CMK (cell line): ENCODE data around the gene SEL1L3.
"Not testable (repeated sequence)": the region's sequence is repeated elsewhere in the genome, so short reads cannot be mapped to it uniquely, and the experiment has no call there.

Source experiments
- DNase-seq: peaks from one replicate; pipeline ENCODE4 v3.0.0-alpha.2; 2010; ENCODE audit warnings: low read depth

Gene SEL1L3

DNA sequence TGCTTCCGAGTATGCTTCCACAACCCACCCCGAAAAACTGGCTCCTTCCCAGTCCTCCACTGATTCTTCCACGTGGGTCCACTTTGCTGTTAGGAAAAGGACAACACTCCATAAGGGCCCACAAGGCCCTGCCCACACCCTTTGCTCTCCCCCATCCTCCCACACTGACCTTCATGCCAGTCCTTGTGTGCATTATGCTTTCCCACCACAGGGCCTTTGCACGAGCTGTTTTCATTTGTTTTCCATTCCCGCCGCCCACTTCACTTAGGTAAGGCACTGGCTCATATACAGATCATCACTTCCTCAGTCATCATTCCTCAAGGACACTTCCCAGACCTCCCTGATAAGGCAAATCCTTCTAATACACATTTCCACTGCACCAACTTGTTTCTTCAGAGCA, 16.8 kb upstream of the SEL1L3 start:
- no peak for DNase-seq

DNA sequence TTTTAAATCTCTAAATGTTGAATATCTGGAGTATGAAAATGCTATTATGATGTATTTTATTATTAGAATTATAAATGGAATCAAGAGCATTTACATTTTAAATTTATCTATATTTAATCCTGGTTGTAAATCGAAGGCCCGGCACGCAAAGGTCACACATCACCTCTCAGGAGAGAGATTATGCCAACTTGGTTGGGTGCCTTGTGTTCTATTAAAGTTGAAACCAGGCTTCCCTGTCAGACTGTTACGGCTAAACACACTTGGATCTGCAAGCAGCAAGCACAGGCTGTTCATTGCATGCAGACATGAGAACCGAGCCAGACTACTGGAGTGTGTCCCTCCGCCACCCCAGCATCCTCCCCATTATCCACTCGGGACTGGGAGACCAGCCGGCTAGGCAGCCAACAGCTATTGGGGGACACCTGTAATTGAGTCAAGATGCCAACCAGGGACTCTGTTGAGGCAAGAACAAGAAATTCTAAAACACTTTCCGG, 16.4 kb upstream of the SEL1L3 start:
- DNase-seq = no peak

DNA sequence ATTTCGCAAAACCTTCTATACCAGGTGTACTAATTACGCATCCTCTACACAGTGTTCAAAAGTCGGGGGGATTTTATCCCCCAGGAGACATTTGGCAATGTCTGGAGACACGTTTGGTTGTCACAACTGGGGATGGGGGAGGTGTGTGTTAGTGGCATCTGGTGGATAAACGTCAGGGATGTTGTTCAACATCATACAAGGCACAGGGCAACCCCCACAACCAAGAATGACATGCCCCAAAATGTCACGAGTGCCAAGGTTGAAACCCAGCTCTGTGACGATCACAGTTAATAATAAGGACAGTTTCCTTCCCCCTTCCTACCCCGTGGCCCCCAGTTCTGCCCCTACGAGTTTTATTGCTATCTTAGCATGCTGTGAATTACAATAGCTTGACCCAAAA, 15.9 kb upstream of the SEL1L3 start:
- no peak for DNase-seq

DNA sequence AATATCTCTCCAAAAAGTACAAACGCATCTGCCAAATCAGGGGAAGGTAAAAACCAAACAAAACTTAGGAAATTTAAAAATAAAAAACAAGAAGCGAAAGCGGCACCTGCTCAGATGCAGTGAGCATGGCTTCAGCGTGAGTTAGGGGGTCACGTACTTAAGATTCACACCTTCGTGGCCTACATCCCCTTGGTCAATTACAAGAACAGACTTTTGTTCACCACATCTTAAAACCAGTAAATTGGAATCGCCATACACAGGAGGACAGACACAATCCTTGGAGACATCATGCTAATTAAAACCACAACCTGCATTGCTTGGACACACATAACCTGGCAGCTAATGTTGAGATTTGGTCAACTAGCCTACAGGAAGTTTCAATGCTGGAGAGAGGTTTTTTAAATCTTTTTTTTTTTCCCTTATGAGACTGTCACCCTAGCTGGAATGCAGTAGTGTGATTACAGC, 12.5 kb upstream of the SEL1L3 start:
- DNase-seq = no peak

DNA sequence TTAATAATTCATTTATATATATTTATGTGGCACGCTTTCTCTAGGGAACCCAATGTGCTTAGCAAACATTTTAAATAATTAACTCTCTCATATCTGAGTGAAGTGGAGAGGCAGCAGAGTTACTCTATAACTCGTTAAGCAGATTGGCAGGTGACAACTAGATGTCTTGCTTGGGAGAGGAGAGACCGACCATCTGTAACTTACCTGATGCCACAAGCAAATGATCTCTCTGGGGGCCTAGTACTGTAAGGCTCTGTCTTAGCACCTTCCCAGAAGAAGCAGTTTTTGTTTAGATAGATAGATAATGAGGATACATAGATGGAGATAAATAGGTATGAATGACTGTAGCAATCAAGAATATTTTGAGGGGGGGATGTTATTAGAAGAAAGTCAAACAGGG, 11.9 kb upstream of the SEL1L3 start:
- no peak for DNase-seq

DNA sequence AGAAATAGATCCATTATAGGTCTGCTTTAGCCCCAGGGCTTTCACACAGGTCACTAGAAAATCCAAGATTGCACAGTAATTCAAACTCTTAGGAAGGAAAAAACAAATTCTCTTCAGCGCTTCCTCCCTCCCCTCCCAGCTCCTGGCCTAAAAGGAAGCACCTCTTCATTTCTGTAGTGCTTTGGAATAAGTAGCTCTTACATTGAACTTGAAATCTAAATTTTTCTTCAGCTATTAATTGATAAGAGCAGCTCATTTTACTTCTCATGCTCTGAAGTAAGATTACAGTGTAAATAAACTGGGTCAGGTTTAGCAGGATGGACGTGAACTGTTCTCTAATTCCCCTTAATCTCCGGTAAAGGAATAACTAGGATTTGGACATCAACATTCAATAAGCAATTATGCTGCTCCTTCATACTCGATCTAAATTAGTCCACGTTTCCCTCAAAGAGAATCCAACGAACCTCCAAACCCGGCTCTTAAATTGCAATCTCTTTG, 10.9 kb upstream of the SEL1L3 start:
- DNase-seq = no peak

DNA sequence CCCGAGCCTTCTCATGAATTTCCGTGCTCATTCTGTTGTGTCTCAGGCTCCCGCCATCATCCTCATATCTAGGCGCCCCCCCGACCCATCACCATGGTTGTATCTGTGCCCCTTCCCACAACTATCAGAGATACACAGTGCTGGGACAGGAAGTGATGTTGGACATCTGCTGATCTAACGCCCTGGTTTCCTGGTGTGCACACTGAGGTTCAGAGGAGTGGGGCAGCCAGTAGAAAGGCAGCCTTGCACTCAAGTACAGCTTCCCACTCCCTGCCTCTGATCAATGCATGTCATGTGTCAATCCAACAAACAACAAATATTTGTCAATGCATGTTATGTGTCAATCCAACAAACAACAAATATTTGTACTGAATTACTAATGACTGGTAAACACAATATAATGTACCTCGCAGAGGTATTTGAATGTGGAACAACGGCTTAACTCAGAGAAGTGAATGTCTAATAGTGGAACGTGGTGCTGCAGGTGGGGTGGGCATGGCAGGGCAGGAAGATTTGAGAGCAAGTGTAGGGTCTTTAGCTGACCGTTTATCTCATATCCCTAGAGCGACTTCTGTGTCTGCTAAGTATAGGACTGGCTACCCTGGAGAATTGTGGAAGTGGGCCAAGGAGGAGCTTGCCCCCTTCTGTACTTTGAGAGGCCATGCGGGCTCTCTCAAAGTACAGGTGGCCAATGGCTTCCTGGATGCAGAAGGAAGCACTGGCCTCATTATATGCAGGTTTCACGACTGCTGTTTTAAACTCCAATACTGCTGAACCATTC, 10.3 kb upstream of the SEL1L3 start:
- DNase-seq = no peak

DNA sequence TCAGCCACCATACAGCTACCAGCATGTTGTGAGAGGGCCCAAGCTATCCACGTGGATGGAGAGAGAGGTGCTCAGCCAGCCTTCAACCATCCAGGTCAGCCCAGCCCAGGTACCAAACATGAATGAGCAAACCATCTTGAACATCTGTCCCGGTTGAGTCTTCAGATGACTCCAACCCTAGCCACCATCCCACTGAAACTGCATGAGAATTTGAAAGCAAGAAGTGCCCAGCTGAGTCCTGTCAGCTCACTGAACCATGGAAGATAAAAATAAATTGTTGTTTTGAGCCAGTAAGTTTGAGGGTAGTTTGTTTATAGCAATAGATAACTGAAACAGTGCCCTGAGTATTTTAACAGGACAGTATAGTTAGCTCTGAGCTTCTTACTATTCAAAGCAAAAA, 7.3 kb upstream of the SEL1L3 start:
- no peak for DNase-seq

DNA sequence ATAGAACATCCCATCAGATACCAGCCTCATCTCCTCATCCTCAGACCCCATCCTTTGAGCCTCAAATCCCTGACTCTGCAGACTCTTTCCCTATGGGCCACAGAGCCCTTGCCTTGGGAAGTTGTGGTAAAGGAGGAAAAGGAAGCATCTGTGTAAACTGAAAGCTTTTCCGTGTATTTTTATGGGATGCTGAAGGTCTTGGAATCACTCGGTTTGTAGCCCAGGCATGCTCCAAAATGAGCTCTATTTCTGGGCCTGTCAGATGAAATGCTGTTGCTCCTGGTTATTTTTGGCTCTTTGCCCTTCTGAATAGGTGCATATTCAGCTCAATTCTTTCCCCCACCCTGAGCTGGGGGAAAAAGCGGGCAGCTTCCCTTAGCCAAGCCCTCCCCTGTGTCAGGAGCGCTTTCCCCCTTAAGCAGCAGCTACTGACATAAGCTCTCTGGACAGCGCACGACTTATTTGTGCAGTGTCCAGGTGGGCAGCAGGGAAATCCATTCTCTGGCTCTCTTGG, 5.0 kb upstream of the SEL1L3 start:
- DNase-seq = no peak

DNA sequence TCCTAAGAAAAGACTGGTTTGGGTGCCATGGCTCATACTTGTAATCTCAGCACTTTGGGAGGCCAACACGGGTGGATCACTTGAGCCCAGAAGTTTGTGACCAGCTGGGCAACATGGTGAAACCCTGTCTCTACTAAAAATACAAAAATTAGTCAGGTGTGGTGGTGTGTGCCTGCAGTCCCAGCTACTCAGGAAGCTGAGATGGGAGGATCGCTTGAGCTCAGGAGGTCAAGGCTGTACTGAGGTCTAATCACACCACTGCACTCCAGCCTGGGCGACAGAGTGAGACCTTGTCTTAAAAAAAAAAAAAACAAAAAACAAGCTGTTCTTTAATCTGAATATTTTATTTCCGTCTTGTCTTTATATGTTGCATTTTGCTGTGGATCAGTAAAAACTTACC, 3.6 kb upstream of the SEL1L3 start:
- DNase-seq = not testable (repeated sequence)

DNA sequence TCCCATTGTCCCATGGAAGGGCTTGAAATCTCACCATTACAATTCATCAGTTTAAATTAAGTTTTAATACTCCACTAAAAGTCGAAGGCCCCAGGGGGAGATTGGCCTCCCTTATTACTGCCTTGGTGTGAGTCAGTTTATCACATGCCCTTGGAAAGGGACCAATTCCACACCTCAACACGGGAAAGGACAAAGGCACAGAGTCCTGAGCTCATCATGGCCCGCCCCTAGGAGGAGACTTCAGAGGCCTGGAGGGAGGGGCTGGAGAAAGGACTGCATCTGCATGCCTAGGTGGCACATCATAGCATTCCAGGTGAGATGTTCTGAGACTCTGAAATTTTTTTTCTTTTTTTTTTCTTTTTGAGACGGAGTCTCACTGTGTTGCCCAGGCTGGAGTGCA, 2.8 kb upstream of the SEL1L3 start:
- no peak for DNase-seq

DNA sequence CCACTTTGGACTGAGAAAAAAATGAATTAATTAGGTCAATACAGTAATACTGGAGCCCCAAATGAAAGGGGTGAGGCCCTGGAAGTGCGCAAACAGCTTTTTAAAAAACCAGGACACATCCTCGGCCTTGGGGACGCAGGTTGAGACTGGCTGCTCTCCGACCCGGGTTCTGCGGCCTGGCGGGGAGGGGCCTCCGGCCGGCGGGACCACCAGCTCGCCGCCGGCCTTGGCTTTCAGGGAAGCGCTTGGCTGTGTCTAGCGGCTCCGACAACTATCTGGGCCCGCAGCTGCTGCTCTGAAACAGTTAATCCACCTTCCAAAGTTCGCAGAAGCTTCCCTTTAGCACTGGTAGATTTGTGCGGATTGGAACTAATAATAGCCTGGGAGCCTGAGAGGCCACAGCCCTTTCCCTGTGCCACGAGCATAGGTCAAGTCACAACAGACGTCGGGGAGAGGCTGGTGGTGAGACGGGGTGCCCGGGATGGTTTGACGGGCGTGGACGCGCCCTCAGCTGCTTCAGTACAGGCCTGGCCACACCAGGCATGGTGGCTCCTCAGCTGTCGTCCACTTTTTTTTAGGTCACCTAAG, 1.1 kb upstream of the SEL1L3 start:
- DNase-seq = no peak

DNA sequence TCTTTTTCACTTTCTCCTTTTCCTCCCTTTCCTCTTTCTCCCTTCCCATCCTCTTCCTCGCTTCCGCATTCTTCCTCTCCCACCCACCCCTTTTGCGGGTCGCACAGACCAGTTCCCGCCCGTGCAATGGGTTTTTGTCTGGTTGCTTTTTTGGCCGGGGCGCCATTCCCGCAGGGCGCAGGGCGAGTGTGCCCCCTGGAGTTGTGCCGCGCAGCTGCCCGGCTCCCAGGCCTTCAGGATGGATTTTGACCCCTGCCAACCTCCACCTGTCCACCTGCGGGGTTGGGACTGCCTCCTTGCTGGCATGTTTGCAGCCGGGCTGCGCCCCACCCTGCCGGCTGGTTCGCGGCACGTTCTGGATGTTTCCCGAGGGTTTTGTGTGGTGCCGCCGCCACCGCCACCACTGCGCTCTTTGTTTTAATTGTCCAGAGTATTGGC, 578 bp upstream of the SEL1L3 start:
- DNase-seq = no peak

DNA sequence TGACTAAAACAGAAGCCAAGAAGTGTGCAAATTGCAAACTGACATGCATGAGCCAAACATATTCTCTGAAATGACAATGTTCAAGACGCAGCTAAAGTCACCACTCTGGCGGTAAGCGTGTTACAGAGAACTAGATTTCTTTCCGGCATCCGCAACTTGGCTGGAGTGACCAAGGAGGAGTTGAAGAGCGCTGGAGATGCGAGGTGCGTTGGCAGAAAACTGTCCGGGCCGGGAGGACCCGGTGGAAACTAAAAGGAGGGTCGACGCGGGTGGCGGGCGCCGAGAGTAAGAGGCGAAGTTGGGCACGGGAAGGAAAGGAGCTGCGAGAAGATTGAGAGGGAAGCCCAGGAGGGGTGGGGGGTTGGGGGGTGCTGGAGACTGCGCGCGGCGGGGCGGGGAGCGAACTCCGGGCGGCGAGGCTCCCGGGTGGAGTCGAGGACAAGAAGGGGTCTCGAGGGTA, 807 bp downstream of the SEL1L3 start:
- no peak for DNase-seq

DNA sequence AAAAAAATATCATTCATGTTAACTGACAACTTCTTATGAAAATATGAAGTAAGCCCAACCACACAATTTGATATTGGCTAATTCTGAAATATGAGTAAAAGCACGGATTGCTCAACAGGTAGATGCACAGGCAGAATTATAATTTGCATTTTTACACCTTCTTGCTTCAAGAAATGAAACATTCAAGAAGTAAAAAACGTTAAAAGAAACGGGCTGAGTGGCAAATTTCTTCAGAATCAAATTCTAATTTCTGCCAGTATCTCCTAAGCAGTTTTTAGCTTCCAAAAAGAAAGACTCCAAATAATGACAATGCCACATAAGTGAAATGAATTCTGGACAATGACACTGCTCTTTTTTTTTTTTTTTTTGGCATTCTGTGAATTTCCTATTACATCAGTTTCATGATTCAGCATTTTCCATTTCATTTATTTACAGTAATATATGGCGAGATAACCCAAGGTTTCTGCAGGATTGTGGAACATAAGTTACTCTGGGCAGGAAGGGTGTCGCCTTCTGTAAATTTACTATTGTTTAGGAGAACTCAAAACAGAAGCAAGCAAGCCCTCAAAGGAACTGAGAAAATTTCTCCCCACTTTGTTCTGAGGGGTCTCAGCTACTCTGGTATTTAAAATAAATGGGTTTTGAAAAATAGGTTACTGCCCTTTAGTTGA, 1.4 kb downstream of the SEL1L3 start:
- DNase-seq = no peak

DNA sequence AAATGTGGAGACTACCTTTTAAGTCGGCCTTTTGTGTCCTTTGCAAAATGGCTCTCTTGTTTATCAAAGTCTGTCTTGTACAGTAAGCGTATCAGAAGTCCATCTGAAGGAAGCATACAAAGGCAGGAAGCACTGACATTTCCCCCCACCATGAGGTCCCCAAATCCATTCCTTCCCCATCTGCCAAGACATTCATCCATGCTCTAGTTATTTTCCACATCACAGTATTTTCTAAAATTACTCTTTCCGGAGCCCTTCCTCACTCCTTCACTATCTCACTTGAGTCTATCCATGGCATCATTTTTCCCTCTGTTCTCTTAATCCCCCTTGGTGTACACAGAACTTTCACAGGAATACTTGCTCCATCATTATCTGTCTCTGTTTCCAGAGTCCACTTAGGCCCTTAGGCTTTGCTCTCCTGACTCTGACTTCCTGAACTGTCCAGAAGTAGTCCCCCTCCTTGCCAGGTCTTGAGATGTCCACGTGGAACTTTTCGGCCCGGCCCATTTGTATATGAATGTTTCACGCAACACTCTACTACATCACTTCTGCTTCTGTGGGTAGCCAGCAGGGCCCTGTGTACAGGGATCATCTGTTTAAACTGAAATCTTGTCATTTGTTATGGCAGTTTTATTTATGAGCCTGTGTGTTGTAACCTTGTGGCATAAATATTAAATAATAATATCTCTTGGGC, 2.1 kb downstream of the SEL1L3 start:
- no peak for DNase-seq

DNA sequence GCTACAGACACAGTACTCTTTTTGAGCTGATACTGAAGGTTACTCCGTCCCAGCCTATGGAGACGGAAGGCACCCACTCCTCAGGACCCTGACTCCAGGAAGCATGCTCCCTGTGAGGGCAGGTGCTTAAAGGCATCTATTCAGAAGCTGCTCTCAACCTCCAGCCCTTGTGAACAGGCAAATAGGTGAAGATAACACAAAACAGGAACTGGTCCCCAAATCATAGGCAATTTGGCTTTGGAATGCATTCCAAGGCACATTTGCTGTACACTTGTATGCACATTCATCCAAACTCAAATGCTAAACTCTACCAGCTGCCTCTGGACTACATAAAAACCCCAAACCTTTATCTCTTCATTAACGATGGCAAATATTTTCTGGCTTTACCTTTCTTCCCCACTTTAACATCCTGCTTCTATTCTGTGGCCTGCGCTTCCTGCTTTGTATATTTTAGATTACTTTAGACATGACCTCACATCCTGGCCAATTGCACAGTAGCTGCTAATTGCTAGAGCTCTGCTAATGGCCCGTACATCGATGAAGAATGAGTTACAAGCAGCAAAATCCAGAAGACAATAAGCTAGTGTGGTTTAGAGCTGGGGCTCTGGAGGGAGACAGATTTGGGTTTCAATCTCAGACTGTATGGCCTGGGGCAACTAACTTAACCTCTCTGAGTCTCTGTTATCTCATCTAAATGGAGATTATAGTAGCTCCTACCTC, 3.2 kb downstream of the SEL1L3 start:
- peak; percentile 38 for DNase-seq

DNA sequence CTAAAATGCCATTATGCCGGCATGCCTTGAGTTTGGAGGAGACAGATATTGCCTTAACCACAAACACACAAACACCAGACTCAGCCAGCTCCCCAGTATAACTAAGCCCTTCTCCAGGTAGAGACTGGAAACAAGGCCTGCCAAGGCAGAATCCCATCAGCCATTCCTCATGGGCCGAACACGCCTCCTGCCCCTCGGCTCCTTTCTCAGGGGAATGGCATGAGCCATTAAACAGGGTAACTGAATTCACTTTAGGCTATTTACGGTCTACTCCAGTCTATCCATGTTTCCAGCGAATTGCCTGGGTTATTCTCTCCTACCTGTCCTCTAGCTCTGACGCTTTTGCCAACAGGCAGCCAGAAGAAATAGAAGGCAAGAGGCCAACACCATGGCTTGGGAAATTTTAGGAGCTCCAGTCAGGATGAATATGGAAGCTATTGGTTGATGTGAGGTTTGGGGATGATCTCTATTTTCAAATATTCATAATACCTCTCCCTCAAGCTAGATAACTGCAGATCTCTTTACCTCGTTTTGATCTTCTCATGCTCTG, 4.9 kb downstream of the SEL1L3 start:
- DNase-seq = no peak

DNA sequence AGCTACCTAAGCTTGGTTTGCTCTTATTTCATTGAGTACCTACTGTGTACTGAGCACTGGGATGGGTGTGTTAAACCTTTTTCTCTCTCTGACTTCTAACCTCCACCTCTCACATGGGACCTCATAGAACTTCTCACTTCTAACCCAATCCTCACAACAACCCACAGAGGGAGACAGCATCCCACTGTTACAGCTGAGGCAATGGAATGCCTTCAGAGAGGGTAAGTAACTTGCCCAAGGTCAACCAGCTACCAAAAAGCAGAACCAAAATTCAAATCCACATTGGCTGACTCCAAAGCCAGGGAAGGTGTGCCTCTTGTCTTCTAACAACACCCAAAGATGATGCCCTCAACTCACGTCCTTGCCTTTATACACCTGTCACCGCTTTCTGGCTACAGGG, 5.4 kb downstream of the SEL1L3 start:
- DNase-seq = no peak

DNA sequence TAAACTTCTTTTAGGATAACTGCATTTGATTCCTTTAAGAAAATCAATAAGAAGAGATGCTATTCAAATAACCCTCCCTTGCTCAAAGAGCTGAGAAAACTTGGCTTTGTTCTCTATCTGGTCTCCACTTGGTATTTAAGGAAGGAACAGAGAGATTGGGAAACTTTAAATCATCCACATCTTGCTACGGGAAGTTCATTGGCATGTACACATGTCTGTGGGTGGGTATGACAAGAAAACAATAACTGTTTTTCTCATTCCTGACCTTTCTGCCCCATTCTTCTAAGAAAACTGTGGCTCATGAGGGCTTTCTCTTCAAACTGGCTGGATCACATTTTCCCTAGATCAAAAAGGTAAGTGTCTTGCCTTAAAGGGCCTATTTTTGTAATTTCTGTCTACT, 6.0 kb downstream of the SEL1L3 start:
- no peak for DNase-seq

DNA sequence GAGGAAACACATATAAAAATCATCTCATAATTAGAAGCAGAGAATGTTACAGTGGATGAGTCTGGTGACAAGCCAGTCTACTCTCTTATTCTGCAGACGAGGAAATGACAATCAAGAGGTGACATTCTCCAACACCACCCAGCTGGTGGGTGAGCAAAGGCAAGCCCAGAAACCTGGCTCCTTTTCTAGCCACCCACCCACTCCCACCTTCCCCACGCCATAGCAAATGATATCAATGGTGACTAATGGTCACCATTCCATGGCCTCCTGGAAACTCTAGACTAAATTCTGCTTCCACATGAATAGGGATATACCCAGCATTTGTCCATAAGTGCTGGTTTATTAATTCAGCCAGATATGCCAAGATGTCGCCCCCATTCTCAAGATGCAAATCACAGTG, 10.7 kb downstream of the SEL1L3 start:
- DNase-seq = no peak
